ENCODE results near the gene LUC7L2. TPM values are rescaled to one million over a fixed set of nuclear protein-coding genes. Genes with fewer than 3 reads are reported as not detected.

LUC7L2 gene
- total RNA-seq, 1 experiment from 2014 or later: 81.2 TPM

DNA sequence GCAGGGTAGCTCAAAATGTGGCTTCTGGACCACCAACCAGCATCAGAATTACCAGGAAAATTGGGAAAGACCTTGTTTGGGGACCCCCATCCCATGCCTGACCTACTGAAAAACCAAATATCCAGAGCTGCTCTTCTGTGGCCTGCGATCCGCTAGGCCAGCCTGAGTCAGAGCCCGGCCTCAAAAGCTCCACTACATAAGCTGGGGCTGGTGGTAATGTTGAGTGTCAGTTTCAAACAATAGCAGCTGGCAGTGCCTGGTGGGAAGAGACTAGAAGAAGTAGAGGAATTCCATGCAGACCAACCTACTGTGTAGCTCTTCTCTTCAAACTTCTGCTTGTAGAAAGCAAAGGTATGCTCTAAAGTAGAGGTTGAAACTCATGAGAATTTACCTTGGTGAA, 71.8 kb downstream of the LUC7L2 start:
- Histone ChIP-seq H4K20me1 (ENCODE audit: control insufficient read depth, insufficient read depth, insufficient read length) (no peaks in the 10 kb centered on the region), H3K4me1 (ENCODE audit: insufficient read depth, low read length) (no peaks in the 10 kb centered on the region), H3K79me1 (ENCODE audit: insufficient read depth, low read depth, low read length, poor library complexity, severe bottlenecking) (no peaks in the 10 kb centered on the region), H4K91ac (ENCODE audit: insufficient read length, low read depth, low read length) (no peak overlapping the region), H3K4ac (ENCODE audit: low read depth, low read length) (no peak overlapping the region), H3K56ac (ENCODE audit: insufficient read length, low read depth, low read length) (no peak overlapping the region), H2BK12ac (ENCODE audit: insufficient read length, low read depth, low read length) (no peak overlapping the region), H2AK5ac (ENCODE audit: insufficient read length, low read length) (no peak overlapping the region), H3K9ac (ENCODE audit: extremely low read depth, insufficient read length, low read length) (no peak overlapping the region), H3K79me2 (ENCODE audit: insufficient read depth, low read length) (no peaks in the 10 kb centered on the region), H2BK5ac (ENCODE audit: insufficient read length, low read length) (no peak overlapping the region), H2BK120ac (ENCODE audit: low read depth, low read length, poor library complexity, severe bottlenecking) (no peak overlapping the region), H3K4me2 (ENCODE audit: insufficient read depth, insufficient read length, low read length) (no peak overlapping the region), H2AFZ (ENCODE audit: low read length) (no peak overlapping the region), H4K5ac (ENCODE audit: insufficient read length, low read depth, low read length) (no peak overlapping the region), H3K27me3 (ENCODE audit: insufficient read depth, low read length) (no peaks in the 10 kb centered on the region), H3T11ph (ENCODE audit: low read length) (no peak overlapping the region), H3K14ac (ENCODE audit: insufficient read depth, low read length) (no peak overlapping the region), H4K8ac (replicated peaks; ENCODE audit: insufficient read length, low read depth, low read length) (no peak overlapping the region), H3K23ac (ENCODE audit: insufficient read length, low read depth, low read length) (no peak overlapping the region), H3K27ac (ENCODE audit: insufficient read length, low read depth, low read length) (no peak overlapping the region), H2BK20ac (ENCODE audit: low read depth, low read length, poor library complexity, severe bottlenecking) (no peak overlapping the region), H3K18ac (ENCODE audit: insufficient read length, low read depth, low read length) (no peak overlapping the region), H3K9me3 (ENCODE audit: control insufficient read depth, low read depth, low read length) (no peaks in the 10 kb centered on the region), H3K23me2 (ENCODE audit: insufficient read length, low read depth, low read length, poor library complexity, severe bottlenecking) (no peaks in the 10 kb centered on the region), H2BK15ac (ENCODE audit: low read depth, low read length) (no peak overlapping the region)
- Mint-ChIP-seq H3K4me1 (peaks cover 9 to 18% of the 10 kb centered on the region in 2 experiments), H3K9me3 (no peaks in the 10 kb centered on the region), H3K36me3 (ENCODE audit: insufficient read depth in 1 of 3, low read depth in 3 of 3) (0 out of 7 replicates have a peak, but pooled peaks cover 2 to 5% (median 4%) of the 10 kb centered on the region in 3 experiments), H3K27ac (peak overlapping the region in 1 of 3 experiments; percentile 55; a peak in 2 of 7 replicates), H3K4me3 (no peak overlapping the region), H3K27me3 (ENCODE audit: low read depth) (no peaks in the 10 kb centered on the region)
- no CpG with 5 or more reads among the region's 3 CpGs for WGBS (ENCODE audit: extremely low coverage, insufficient read length, low lambda C conversion rate)
- TF ChIP-seq, protein P1, sequence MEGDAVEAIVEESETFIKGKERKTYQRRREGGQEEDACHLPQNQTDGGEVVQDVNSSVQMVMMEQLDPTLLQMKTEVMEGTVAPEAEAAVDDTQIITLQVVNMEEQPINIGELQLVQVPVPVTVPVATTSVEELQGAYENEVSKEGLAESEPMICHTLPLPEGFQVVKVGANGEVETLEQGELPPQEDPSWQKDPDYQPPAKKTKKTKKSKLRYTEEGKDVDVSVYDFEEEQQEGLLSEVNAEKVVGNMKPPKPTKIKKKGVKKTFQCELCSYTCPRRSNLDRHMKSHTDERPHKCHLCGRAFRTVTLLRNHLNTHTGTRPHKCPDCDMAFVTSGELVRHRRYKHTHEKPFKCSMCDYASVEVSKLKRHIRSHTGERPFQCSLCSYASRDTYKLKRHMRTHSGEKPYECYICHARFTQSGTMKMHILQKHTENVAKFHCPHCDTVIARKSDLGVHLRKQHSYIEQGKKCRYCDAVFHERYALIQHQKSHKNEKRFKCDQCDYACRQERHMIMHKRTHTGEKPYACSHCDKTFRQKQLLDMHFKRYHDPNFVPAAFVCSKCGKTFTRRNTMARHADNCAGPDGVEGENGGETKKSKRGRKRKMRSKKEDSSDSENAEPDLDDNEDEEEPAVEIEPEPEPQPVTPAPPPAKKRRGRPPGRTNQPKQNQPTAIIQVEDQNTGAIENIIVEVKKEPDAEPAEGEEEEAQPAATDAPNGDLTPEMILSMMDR (conservative IDR thresholded peaks at IDR 0.05): no peak
- DNase-seq: no peak
